Posterior vena cava (tissue), 2 donors: ENCODE results near the gene VARS2. TPM values are rescaled to one million over a fixed set of nuclear protein-coding genes. Genes with fewer than 3 reads are reported as not detected.

Source experiments
- DNase-seq: peaks from one replicate; pipeline ENCODE4 v3.0.0-alpha.2; 2020; ENCODE audit warnings: low spot score
- intact Hi-C, 2 donors: fragments of 100-400 bp; cut with DNase I; formaldehyde crosslinking; loops; one replicate each; pipeline versions ENCODE4 v1.14.1 to v1.14.2; 2022 to 2023
- total RNA-seq, 2 donors: library from RNA; stranded (reverse); fragmentation: NEBNext Ultra II Directional; extraction: Animal tissue kit (Norgen Biotek cat#: 25700); gene quantifications; one replicate each; pipeline ENCODE4 v1.2.1, GENCODE V29; 2021
- donor health status: DM: yes; HTN: yes; CAD: no.
- donor health status: DM: yes; HTN: yes; CAD: no.

VARS2 gene
- total RNA-seq, 2 donors from 2014 or later: 13.8 to 17.8 TPM

DNA sequence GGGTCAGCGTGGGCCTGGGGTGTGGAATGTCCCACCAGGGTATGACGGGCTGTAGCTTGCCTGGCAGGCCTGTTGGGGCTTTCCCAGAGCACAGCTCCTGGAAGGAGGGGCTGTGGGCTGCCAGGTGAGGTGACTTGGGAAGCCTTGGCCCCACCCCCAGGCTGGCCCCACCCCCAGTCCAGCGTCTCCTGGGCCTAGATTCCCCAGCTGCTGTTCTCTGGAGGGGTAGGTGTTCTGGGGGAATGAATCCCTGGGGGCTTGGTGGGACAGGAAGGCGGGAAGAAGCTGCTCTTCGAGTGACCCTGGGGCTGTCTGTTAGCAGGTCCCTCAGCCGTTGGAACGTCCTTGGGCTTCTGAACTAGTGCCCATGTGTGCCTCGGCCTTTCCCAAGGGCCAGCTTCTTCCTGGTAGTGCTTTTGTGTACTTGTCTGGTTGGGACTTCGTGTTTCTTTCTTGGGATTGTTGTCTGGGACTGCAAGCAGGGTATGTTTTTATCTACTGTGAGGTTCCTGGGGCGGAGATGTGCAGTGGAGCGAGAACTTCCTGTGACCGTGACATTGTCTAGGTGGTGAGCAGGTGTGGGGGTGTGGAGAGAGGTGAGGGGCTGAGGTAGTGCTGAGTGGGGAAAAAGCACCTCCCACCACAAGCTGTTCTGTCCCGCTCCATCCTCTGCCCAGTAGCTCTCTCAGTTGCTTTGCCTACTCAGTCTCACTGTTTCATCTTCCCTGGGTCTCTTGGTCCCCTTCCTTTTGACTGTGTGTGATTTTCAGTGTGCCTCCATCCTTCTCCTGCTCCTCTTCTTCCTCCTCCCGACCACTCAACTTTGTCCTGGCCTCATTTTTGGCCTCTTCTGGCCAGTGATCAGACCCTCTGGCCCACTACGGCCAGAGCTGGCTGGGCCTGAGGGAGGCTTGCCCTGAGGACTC lies 31.0 kb upstream of the VARS2 start:
- intact Hi-C loops: loop anchor here in 1 of 2 donors (5.0 kb wide), 1 partner anchor 156 kb away; no protein-coding TSS in a partner anchor
- peak; percentile 71 for DNase-seq

DNA sequence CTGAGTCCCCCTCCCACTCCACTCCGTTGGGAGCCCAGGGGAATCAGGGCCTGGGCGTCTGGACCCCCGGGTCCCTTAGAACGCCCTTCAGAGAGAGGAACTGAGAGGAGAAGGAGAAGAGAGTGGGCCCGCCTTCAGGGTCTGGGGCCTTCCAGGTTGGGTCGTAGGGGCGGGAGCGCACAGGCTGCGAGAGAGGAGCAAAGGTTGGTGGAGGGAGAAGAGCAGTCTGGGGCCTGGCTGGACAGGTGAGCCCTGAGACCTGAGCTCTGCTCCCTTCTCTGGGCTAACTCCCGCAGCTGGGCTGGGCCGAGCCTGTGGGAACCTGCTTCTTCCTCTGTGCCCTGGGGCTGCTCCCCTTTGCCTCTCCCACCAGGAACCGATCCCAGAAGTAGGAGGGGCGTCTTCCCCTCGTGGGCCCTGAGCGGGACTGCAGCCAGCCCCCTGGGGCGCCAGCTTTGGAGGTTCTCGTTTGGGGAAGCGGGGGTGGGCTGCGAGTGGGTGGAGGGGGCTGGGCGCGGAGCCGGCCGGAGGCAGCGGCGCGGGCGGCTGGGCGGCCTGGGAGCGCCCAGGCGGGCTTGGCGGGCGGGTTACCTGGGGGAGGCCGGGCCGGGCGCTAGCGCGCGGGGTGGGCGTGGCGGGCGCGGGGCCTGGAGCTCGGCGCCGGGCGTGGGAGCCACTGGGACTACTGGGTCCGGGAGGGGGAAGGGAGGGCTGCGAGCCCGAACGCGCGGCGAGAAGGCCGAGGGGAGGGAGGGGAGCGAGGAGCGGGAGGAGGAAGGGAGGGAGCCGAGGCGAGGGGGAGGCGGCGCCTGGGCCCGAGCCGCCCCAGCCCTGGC lies 30.1 kb upstream of the VARS2 start, which contains the start of gene DDR1:
Gene DDR1, plus strand, starts transcription at position 835 of the 836 bp plus-strand sequence. CDS start 4,211 bp downstream, outside the sequence.
- peak; percentile 89 for DNase-seq
- intact Hi-C loops: loop anchor here (1.0 to 5.0 kb wide), 2 partner anchors 28 to 157 kb away; no protein-coding TSS in a partner anchor

DNA sequence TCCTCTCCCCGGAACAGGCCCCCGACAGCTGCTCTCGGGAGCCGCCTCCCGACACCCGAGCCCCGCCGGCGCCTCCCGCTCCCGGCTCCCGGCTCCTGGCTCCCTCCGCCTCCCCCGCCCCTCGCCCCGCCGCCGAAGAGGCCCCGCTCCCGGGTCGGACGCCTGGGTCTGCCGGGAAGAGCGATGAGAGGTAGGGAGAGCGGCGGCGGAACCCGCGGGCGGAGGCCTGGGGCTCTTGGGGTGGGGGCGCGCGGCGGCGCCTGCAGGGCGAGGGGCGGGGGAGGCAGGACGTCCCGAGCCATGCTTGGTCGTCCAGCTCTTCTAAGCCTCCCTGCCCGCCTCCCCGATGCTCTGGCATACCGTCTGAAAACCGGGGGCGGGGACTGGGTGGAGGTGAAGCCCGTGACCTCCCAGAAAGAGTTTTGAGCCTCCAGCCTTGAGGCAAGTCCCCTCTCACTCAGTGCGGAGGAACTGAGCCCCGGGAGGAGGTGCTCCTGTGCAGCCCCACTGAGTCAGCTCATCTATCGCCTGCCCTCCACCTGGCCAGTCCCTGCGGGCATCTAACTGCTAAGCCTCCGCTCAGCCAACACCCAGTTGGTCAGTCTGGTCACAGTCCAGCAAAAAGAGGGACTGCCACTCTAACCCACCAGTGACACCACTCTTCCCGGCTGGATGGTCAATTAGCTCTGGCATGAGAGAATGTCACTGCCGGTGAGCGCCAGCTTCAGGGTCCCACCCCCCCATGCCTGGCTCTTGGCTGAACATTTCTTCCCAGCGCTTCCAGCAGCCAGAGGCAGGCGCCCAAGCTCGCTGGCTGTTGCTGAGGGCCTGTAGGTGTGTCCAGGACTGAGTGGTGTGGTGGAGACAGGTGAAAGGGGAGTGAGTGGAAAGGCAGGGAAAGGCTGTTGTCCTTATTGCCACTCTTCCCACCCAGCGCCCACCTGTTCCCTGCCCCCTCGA lies 29.2 kb upstream of the VARS2 start:
- DNase-seq: peak; percentile 78
- intact Hi-C loops: loop anchor here (1.0 to 5.0 kb wide), 2 partner anchors 28 to 158 kb away; no protein-coding TSS in a partner anchor

DNA sequence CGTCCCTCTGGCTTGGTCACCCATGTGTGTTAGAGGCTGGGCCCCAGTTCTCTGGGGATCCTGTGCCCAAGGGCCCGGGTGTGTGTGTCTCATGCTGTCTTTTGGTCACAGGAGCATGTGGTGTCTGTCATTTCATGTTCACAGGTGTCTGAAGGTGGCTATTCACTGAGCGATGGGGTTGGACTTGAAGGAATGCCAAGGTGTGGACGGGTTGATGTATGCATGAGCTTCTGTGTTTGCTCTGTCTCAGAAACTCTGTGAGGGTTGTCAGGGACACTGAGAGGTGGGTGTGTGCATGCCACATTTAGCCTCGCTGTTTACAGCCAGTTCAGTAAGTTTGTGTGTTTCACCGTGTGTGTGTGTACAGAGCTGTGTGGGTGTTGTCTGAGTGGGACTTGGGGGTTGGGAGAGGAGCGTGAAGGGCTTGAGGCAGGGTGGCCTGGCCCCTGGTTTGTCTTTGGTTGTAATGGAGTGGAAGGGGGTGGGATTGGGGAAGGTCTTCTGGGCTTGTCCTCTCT lies 28.5 kb upstream of the VARS2 start:
- intact Hi-C loops: no loop called here
- DNase-seq: no peak

DNA sequence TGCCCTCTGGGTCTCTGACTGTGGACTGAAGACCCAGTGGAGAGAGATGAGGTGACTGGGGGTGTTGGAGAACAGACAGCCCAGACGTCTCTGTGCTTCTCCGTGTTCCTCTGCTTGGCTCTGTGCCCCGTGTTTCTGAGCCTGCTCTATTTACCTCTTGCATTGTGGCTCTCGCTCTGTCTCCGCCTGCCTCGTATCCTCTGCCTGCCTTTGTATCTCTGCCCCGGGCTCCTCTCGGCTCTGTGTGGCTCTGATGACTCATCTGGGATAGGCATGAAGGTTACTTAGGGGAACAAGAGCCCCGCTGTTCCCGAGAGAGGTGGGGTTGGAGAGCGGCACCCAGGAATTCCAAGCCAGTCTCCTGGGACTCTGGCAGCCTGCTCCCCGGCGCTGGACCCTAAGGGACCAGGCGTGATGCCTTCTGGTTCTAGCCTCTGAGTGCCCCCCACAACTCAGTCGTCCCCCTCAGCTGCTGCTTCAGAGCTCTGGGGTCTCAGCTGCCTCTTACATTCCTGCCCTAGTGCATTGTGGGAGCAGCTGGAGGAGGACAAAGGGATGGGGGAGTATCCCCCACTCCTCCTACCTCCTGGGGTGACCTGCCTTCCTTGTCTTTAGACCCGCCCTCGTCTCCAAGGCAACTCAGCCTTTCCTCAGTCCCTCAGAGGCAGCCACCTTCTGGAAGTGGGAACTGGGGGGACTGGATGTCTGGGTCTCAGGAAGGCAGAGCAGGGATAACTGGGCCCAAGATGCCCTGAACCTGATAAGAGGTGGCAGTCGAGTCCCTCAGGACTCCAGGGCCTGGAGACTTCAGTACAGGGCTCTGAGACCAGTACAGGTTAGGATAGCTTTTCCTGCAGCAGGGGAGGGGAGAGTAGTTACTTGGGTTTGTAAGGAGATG lies 27.8 kb upstream of the VARS2 start:
- intact Hi-C loops: no loop called here

DNA sequence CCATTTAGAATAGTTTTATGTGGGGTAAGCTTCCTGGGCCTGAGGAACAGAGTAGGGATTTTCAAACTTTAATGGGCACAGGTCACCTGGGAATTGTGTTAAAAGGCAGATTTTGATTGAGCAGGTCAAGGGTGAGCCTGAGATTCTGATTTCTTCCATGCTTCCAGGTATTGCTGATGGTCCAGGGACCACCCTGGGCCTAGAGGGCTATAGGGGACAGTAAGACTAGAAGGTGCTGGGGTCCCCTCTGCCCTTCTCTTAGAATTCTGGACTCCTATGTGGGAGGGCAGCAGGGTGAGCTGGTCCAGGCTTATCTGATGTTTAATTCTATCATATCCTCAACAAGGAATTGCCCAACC lies 27.2 kb upstream of the VARS2 start:
- intact Hi-C loops: no loop called here
- peak; percentile 41 for DNase-seq

More for the DNA sequence above, 27.8 kb upstream of the VARS2 start:
- DNase-seq: peak; percentile 81

DNA sequence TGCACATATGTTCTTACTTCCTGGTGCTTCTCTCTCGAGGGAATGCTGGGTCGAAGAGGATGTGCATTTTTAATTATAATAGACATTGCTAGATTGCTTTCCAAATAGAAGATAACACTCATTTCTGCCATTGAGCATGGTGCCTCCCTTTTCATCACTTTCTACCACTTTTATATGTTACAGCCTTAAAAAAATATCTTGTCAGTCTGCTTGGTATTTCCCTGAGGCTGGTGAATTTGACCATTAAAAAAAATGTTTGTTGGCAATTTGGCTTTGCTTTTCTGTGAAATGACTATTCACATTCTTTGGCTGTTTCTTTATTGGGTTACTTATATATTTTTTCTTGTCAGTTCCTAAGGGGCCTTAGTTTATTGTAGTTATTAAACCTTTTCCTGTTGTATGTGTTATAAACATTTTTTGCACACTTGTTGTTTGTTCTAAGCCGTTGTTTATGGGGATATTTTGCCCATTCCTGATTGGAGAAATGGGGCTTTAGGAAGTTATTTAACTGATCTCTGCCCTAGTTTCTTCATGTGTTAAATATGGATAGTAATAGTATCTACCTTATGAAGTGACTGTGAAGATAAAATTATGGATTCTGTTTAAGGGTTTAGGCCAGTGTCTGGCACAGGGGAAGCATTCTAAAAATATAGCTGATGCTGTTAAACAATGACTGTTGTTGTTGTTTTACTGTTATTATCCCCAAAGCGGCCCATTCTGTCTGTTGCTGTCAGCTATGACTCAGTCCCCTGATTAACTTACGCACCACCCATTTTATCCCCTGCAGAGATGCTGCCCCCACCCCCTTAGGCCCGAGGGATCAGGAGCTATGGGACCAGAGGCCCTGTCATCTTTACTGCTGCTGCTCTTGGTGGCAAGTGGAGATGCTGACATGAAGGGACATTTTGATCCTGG lies 25.9 kb upstream of the VARS2 start:
- intact Hi-C loops: no loop called here
- peak; percentile 31 for DNase-seq

DNA sequence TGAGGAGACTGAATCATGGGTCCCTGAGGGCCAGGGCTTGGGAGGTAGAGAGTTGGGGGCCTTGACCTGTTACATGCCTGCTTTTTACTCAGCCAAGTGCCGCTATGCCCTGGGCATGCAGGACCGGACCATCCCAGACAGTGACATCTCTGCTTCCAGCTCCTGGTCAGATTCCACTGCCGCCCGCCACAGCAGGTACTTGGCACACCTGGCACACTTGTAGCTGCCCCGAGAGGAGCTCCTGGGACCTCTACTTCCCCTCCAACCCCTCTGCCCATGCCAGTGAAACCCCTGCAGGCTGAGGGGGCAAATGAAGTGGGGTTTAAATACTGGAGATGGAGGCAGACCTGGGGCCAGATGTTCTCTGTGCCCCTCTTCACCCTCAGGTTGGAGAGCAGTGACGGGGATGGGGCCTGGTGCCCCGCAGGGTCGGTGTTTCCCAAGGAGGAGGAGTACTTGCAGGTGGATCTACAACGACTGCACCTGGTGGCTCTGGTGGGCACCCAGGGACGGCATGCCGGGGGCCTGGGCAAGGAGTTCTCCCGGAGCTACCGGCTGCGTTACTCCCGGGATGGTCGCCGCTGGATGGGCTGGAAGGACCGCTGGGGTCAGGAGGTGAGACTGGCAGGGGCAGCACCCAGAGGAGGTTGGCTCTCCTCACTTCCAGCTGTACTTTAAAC lies 25.1 kb upstream of the VARS2 start:
- DNase-seq: peak; percentile 67
- intact Hi-C loops: loop anchor here in 1 of 2 donors (1.0 kb wide), 1 partner anchor 30 kb away; no protein-coding TSS in a partner anchor

DNA sequence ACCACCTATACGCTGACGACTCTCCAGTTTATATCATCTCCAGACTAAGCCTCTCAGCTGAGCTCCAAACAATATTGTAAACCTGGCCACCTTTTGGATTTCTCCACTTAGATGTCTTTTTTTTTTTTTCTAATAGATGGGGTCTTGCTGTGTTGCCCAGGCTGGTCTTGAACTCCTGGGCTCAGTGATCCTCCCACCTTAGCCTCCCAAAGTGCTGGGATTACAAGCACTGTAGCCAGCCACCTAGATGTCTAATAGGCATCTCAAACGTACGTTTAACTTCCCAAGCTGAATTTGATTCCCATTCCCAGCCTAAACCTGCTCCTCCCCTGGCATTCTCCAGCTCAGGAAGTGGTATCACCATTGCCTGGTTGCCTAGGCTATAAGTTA lies 24.5 kb upstream of the VARS2 start:
- peak; percentile 17 for DNase-seq
- intact Hi-C loops: loop anchor here in 1 of 2 donors (1.0 kb wide), 1 partner anchor 30 kb away; no protein-coding TSS in a partner anchor

DNA sequence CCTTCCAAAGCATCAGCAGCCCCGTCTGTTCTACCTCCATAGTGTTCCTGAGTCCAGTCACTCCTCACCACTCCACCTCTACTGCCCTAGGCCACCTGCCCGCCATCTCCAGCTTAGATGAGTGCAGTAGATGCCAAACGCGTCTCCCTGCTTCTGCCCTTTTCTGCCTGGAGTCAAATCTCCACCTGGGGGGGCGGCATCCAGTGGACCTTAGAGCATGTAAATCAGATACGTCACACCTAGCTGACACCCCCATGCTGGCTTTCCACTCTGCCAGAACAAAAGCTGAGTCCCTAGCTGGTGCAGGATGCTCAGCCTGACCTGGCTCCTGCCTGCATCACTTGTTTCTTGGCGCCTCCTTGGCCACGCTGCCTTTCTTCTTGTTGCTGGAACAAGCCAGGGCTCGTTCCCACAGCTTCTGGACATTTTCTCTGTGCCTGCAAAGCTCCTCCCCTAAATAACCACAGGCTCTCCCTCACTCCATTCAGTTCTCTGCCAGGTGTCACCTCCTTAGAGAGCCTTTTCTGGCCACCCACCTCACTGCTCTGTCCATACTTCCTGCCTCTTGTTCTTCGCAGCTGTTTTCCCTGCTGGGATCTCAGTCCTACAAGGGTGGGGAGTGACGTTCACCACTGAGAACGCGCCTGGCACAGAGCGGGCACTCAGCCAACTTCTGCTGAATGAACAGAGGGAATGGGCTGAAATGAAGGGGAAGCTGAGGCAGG lies 24.0 kb upstream of the VARS2 start:
- intact Hi-C loops: loop anchor here in 1 of 2 donors (1.0 kb wide), 1 partner anchor 31 kb away; no protein-coding TSS in a partner anchor
- DNase-seq: peak; percentile 34

DNA sequence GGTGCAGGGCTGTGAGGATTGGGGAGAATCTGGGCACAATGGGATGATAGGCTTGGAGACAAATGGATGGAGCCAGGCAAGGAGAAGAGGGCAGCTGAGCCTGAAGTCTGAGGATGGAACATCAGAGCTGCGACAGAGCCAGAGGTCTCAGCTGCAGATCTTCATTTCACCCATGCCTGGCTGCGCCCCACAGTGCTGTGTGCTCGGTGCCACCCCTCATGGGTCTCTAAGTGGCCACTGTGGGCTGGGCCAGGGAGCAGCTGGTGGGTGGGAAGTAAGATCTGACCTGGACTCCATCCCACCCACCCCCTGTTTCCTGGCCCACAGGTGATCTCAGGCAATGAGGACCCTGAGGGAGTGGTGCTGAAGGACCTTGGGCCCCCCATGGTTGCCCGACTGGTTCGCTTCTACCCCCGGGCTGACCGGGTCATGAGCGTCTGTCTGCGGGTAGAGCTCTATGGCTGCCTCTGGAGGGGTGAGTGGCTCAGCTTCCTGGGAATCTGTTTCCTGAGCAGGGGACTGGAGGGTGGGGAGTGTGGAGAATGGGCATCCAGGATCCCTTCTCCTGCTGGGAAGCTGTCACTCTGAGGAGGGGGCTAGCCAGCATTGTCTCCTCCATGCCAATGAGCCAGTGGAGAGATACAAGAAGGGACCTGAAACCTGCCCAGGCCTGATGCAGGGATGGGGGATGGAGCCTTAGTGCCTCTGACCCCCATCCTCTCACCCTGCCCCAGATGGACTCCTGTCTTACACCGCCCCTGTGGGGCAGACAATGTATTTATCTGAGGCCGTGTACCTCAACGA lies 23.2 kb upstream of the VARS2 start:
- intact Hi-C loops: no loop called here
- peak; percentile 48 for DNase-seq

DNA sequence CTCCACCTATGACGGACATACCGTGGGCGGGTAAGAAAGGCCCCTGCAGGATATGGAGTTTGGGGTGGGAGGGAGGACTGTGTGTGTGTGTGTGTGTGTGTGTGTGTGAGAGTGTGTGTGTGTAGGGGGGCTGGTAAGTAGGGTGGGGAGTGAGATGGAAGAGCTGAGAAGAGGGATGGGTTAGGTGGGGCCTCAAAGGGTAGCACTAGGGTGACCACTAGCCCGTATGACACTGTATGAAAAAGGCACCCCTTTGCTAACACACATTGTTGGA lies 22.7 kb upstream of the VARS2 start:
- no peak for DNase-seq
- intact Hi-C loops: no loop called here

DNA sequence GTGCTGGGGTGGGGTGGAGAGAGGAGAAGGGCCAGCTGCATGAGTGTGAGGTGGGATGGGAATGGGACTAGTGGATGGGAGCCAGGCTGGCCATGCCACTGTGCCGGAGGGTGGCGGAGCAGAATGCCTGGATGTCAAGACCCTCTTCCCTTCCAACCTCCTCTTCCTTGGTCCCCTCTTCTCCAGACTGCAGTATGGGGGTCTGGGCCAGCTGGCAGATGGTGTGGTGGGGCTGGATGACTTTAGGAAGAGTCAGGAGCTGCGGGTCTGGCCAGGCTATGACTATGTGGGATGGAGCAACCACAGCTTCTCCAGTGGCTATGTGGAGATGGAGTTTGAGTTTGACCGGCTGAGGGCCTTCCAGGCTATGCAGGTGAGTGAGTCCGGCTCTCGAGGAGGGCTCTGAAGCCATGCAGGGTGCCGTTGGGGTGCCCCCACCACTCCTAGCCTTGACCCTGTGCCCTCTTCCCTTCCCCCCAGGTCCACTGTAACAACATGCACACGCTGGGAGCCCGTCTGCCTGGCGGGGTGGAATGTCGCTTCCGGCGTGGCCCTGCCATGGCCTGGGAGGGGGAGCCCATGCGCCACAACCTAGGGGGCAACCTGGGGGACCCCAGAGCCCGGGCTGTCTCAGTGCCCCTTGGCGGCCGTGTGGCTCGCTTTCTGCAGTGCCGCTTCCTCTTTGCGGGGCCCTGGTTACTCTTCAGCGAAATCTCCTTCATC lies 22.1 kb upstream of the VARS2 start:
- peak; percentile 73 for DNase-seq
- intact Hi-C loops: no loop called here

DNA sequence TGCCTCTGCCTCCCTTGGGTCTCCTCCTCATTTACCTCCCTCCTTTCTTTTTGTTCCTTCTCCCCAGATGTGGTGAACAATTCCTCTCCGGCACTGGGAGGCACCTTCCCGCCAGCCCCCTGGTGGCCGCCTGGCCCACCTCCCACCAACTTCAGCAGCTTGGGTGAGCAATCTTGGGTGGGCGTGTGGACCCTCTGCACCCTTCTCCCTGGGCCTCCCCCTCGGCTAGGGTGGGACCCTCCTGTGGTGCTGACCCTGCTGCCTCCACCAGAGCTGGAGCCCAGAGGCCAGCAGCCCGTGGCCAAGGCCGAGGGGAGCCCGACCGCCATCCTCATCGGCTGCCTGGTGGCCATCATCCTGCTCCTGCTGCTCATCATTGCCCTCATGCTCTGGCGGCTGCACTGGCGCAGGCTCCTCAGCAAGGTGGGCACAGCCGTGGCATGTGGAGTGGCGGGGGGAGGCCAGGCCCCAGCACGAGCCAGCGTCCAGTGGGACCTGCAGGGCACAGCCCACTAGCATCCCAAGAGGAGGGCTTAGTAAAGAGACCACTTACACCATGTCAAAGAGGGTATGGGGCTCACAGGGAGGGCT lies 20.9 kb upstream of the VARS2 start:
- DNase-seq: peak; percentile 62
- intact Hi-C loops: no loop called here
